GM15510 (cell line): ENCODE measurements around the gene WDR62.
A peak's percentile ranks its signal among the peaks of the same experiment; 100 is the strongest.

ENCODE experiments used
- POLR2A ChIP-seq: IDR thresholded peaks from 3 replicates; pipeline ENCODE4 v1.6.1; 2011; ENCODE audit warnings: borderline replicate concordance; ENCODE audit not compliant: insufficient read length; ENCODE audit errors: extremely low read depth

WDR62 gene

DNA sequence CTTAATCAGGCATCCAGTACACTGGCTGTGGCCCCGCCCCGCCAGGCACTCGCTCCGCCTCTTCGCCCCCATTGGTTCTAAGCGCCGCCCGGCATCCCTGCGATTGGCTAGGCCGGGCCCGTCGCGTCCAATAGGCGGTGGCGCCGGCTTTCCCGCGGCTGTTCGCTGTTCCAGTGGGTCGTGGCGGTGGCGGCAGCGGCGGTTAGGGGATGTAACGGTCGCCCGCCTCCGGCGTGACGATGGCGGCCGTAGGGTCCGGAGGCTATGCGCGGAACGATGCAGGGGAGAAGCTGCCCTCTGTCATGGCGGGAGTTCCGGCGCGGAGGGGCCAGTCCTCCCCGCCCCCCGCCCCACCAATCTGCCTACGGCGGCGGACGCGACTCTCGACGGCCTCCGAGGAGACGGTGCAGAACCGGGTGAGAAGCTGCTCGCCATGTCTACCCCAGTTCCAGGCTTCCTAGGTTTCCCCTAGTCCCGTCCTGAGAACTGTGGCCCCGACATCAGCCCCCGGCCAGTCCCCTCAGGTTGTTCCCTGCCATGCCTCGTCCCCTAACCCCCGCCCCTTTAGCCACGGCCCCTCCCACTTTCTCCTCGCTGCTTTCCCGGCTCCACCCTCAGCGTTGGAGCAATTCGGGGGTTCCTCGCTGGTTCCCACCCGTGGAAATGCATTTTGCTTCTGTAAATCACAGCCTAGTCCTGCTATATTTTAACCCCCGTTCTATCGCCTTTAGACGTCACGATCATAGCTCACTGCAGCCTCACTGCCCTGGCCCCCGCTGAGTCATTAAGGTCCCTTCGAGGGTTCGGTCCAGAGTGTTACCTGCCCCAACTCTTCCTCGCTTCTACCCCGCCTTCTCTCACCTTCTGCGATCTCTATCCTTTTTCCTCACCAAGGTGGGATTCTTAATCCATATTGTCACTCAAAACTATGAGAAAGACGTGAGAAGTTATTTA, at the start of gene WDR62:
Gene WDR62, plus strand, starts transcription at position 165 of the 954 bp plus-strand sequence. Its CDS starts 75 bp downstream, at position 240.
- peak; percentile 54 for TF ChIP-seq POLR2A

GRCh38 chr19:36006955-36007354, 47.7 kb upstream of the WDR62 start:
- no peak for TF ChIP-seq POLR2A

DNA sequence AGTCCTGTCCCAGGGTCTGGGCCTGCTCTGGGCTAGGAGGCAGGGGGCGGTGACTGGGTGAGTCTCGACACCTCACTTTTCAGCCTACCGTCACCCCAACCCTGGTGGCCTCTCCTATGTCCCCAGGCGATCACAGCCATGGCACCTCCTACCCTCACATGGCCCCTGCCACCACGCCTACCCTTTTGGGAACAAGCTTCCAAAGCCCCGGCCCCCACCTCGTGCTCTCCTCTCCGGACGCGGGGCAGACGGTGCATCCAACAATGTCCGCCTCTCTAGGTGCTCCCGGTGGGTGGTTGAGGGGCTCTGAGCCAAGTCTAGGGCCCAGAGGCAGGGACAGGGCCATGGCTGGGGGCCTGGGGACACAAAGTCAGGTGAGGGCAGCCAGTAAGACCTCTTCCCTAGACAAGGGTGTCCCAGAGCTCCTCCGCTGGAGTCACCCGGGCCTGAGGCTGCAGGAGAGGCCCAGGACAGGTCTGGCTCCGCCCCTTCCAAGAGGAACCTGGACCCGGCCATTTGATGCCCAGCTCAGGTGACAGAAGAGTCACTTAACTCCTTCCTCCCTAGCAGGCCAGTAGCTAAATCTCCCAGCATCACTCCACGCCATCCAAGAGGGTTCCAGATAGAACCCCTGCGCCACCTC, 46.2 kb upstream of the WDR62 start, which contains the start of gene SYNE4:
Gene SYNE4, minus strand, starts transcription at position 478 of the 643 bp plus-strand sequence. Its CDS starts 132 bp downstream, at position 346.
- no peak for TF ChIP-seq POLR2A

DNA sequence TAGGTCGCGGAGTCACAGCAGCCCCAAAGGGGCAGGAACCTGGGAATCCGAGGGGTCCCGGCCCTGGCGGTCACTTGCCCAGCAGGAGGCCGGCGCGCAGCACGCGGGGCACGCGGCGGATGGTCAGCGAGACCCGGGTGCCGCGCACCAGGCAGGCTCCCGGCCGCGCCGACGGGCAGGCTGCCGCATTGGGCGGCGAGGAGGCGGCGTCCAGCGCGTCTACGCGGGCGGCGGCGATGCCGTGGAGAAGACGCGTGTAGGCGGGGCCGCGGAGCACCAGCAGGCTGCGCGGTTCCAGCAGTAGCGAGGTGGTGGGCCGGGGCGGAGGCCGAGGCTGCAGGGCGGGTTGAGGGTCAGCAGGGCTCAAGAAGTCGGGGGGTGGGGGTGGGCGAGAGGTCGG, 45.5 kb upstream of the WDR62 start:
- TF ChIP-seq POLR2A: peak; percentile 51

DNA sequence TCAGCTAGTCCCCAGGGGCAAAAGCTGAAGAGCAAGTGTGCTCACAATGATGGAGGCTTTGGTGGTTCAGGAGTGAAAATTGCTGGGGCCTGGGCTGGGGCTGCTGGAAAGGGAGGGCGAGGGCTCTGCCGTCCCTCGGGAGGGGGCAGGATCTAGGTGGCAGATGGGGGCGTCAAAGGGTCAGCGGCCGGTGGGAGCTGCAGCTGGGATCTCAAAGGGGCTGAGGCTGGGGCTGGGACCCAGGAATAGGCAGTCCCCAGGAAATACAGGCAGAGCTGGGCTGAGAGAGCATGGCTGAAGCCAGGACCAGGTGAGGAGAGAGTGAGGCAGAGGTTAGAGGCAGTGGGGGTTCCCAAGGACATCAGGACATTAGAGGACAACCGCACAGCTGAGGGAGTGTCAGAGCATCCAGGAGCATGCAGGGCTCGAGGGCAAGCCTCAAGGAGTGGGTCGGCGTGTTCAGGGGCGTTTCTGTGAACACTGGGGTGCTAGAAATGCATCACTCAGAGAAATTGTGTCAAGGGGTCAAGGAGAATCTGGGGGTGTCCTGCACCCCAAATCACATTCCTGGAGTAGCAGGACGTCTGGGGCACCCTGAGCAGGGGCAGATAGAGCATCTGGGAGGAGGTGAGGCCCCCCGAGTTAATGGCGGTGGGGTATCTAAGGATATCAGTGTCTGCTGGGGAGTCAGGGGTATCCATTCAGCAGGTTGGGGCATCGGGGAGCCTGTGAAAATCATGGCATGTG, 44.9 kb upstream of the WDR62 start:
- TF ChIP-seq POLR2A: no peak

- TF ChIP-seq POLR2A: no peak
Observed at GRCh38 chr19:36010402-36010801, 44.3 kb upstream of the WDR62 start.

DNA sequence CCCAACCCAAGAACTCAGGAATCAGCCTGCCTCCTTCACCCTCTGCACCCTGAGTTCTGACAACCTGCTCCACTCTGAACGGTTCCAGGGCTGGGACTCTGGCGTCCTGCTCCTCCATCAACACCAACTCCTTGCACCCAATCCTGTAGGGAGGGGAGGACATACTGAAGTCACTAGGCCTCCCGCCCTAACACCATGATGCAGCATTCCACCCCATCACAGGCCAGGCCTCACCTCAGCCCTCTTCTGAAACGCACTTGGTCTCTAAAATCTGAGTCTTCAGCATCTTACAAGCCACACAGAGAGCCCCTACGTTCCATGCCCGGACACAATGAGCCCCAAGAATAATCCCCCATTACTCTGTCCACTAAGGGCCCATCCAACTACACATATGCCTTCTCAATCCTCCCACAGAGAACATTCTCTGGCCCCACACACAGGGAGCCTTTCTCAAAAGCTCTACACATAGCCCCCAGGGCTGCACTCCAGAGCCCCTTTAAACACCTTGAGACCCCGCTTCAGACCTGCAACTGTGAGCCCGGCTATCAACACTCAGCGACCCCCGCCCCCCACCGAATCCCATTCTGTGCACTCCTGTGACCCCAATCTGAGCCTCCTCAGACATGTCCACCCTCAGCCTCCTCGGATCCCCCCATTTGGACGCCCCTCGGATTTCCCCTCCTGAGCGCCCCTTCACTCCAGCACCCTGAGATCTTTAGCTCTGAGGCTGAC, 41.3 kb upstream of the WDR62 start:
- TF ChIP-seq POLR2A: no peak

GRCh38 chr19:36014012-36014924, 40.4 kb upstream of the WDR62 start, which contains the start of gene ALKBH6:
Gene ALKBH6 (minus strand): TSS chr19:36014213. CDS start chr19:36013397, 816 bp downstream.
- peak; percentile 50 for TF ChIP-seq POLR2A

DNA sequence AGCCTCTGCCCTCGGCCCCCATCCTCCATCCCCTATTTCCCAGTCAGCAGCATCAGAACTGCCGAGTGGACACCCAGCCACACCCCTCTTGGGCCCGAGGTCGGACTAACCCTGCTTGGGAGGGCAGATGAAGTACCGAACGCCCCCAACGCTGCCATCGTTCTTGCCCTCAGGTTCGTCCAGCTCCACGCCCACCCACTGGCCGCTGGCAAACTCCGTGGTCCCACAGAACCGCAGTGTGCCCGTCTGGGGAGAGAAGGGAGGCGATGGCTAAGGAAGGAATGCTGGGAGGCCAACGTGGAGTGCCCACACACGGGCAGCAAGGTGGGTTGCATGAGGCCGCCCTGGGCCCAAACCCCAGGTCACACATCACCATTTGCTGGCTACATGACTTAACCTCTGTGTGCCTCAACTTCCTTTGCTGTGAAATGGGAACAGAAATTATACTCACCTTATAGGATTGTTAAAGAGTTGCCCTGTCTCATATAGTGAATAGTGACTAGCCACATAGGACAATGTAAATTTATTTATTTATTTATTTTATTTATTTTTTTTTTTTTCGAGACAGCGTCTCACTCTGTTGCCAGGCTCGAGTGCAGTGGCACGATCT, 35.5 kb upstream of the WDR62 start:
- TF ChIP-seq POLR2A: no peak

- TF ChIP-seq POLR2A: no peak
Observed at GRCh38 chr19:36023432-36023831, 31.3 kb upstream of the WDR62 start.

DNA sequence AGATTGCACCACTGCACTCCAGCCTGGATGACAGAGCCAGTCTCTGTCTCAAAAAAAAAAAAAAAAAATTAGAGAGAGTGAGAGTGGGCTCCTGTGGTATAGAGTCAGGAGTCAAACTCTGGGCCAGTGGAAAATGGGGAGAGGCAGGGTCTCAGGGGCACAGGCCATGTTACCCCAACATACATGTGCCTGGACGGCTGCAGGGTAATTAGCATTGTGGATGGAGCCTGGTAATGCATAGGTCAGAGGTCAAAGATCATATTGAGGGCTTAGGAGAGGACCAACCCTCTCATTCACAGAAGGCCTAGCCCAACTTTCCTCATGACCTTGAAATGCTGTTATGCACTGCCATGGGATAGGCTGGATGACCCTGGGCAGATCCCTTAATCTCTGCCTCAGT, 29.2 kb upstream of the WDR62 start:
- TF ChIP-seq POLR2A: no peak

- no peak for TF ChIP-seq POLR2A
Observed at GRCh38 chr19:36026091-36026876, 28.4 kb upstream of the WDR62 start.

DNA sequence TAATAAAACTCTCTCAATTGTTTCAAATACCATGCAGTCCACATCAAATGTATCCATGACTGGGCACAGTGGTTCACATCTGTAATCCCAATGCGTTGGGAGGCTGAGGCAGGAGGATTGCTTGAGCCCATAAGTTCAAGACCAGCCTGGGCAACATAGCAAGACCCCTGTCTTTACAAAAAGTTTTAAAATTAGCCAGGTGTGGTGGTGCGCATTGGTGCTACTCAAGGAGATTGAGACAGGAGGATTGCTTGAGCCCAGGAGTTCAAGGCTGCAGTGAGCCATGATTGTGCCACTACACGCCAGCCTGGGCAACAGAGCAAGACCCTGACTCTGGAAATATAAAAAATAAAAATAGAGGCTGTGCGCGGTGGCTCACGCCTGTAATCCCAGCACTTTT, 27.0 kb upstream of the WDR62 start:
- TF ChIP-seq POLR2A: no peak
